Right lobe of liver (tissue), 6 donors: ENCODE results near the gene ADCY5. TPM values are rescaled to one million over a fixed set of nuclear protein-coding genes. Genes with fewer than 3 reads are reported as not detected.

ENCODE experiments used
- ATAC-seq, 4 donors: fragments of 200-7000 bp; cut with Tn5 transposase; one replicate each; pipeline ENCODE4 v1.9.1; 2020; ENCODE audit warnings: mild to moderate bottlenecking in 4 of 4, moderate library complexity in 4 of 4
- DNase-seq, 3 donors: peaks; one replicate each; pipeline ENCODE4 v3.0.0-alpha.2; 2020
- H3K27ac ChIP-seq, 3 donors: fragments of 200-600 bp; one replicate each; pipeline ENCODE4 v1.8.0; 2022
- H3K27me3 ChIP-seq, 2 donors: fragments of 200-600 bp; one replicate each; pipeline ENCODE4 v1.8.0; 2022
- H3K36me3 ChIP-seq, 4 donors: fragments of 200-600 bp; sonication (generic) in 1 of 4; one replicate each; pipeline versions ENCODE4 v1.5.1 to v1.8.0; 2017 to 2022; ENCODE audit warnings: control low read depth in 1 of 4
- H3K4me1 ChIP-seq, 4 donors: fragments of 200-600 bp; sonication (generic) in 1 of 4; one replicate each; pipeline versions ENCODE4 v1.5.1 to v1.8.0; 2017 to 2022; ENCODE audit warnings: control low read depth in 1 of 4
- H3K4me3 ChIP-seq, 3 donors: fragments of 200-600 bp; one replicate each; pipeline ENCODE4 v1.8.0; 2022
- H3K9me3 ChIP-seq, 4 donors: fragments of 200-600 bp; sonication (generic) in 1 of 4; one replicate each; pipeline versions ENCODE4 v1.5.1 to v1.8.0; 2017 to 2022; ENCODE audit warnings: control low read depth in 1 of 4
- POLR2A ChIP-seq: fragments of 450-650 bp; IDR thresholded peaks from one replicate; pipeline ENCODE4 v1.6.1; 2017; ENCODE audit warnings: antibody characterized with exemption, mild to moderate bottlenecking
- WGBS: methylation state at CpG from one replicate; pipeline ENCODE4 v1.1.6; 2018; ENCODE audit warnings: low coverage, low lambda C conversion rate; ENCODE audit not compliant: insufficient coverage; ENCODE audit errors: missing lambda C conversion rate; 5-methylcytosine and 5-hydroxymethylcytosine counted together
- intact Hi-C, 2 donors: fragments of 100-400 bp; cut with DNase I; formaldehyde crosslinking; loops; one replicate each; pipeline versions ENCODE4 v1.11.2 to v1.14.1; 2022
- total RNA-seq, 6 experiments: library from RNA; depleted of rRNA in 2 of 6; stranded (reverse); fragments of >200 nt in 2 of 6; fragmentation: NEBNext Ultra II Directional in 3 of 6; extraction: Animal tissue kit (Norgen Biotek cat#: 25700) in 3 of 6; gene quantifications; one replicate each; pipeline versions ENCODE4 v1.1.0 to v1.2.4, GENCODE V29; 2016 to 2023
- TF ChIP-seq, protein P1 (sequence below), 4 donors: fragments of 200-600 bp in 3 of 4; fragments of 450-650 bp in 1 of 4; IDR thresholded peaks; one replicate each; pipeline versions ENCODE4 v1.5.1 to v1.8.0; 2016 to 2022; ENCODE audit warnings: antibody characterized with exemption in 4 of 4, mild to moderate bottlenecking in 2 of 4
- donor health status: DM: no; HTN: yes; CAD: no.
- donor health status: DM: no; HTN: no; CAD: no.
- donor health status: DM: no; HTN: no; CAD: no.
- donor health status: DM: no; HTN: yes; CAD: no.
- donor health status: DM: no; HTN: yes; CAD: no.

ADCY5 gene
- total RNA-seq, 6 experiments from 2014 or later: 1.9 to 3.7 (median 2.7) TPM

DNA sequence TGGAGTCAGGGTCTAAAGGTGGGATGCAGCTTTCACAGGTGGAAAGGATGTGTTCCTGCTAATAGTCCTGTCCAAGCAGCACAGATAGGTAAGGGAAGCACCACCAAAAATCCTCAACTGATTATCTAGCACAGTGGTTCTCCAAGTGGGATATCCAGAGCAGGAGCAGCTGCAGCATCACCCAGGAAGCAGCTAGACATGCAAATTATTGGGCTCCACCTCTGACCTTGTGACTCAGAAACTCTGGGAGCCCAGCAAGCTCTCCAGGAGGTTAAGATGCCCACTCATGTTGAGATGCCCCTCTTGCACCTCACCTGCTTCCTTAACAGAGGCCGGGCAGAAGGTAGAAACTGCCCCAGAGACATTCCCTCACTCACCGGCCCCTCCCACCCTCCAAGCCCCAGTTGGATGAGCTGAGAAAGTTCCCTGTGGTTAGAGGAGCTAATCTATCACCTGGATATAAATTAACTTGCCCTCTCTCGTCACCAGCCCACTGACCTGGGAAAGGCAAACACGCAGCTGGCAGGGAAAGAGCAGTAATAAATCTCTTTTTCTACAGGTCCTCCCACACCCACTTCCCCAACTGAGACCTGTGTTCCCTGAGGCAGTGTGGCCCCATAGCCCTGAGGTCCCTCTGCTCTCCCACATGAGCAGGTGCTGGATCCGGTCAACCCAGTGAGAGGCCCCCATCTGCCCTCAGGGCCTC is 39.3 kb downstream of the ADCY5 start:
- peak; percentile 77 to 84 (median 80) for ATAC-seq
- no peaks in the 10 kb centered on the region for H3K36me3 ChIP-seq
- TF ChIP-seq POLR2A: no peak
- TF ChIP-seq, protein P1, sequence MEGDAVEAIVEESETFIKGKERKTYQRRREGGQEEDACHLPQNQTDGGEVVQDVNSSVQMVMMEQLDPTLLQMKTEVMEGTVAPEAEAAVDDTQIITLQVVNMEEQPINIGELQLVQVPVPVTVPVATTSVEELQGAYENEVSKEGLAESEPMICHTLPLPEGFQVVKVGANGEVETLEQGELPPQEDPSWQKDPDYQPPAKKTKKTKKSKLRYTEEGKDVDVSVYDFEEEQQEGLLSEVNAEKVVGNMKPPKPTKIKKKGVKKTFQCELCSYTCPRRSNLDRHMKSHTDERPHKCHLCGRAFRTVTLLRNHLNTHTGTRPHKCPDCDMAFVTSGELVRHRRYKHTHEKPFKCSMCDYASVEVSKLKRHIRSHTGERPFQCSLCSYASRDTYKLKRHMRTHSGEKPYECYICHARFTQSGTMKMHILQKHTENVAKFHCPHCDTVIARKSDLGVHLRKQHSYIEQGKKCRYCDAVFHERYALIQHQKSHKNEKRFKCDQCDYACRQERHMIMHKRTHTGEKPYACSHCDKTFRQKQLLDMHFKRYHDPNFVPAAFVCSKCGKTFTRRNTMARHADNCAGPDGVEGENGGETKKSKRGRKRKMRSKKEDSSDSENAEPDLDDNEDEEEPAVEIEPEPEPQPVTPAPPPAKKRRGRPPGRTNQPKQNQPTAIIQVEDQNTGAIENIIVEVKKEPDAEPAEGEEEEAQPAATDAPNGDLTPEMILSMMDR (IDR thresholded peaks at IDR 0.05): no peak

DNA sequence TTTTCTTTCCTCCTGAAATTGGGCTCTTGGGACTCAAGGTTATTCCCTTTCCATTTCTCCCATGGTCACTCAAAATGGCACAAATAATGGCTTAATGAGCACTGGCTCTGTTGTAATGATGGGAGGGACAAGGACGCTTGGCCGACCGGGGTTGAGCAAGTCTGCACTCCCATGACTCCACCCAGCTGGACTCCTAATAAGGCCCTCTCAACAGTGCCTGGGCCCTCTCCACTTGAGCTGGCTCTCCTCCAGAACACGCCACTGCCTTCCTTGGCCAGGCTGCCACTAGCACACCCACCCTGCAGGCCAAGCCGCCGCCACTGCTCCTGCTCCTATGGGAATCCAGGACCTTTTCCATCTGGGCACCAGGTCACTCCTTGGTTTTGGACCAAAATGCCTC is 42.3 kb downstream of the ADCY5 start:
- intact Hi-C loops: no loop called here
- TF ChIP-seq, protein P1 (IDR thresholded peaks at IDR 0.05): no peak
- TF ChIP-seq POLR2A: no peak
- peaks cover 0 to 45% (median 9%) of the 10 kb centered on the region in 4 donors for H3K4me1 ChIP-seq
- no peaks in the 10 kb centered on the region for H3K27me3 ChIP-seq
- H3K36me3 ChIP-seq: no peaks in the 10 kb centered on the region
- H3K27ac ChIP-seq: peak overlapping the region in 2 of 3 donors; percentile 31 to 80
- DNase-seq: peak; percentile 65 to 94 (median 92)
- WGBS: 50% methylated on average over 1 of the region's 6 CpGs
- ATAC-seq: peak; percentile 58 to 72 (median 64)
- H3K9me3 ChIP-seq: no peaks in the 10 kb centered on the region
- no peak overlapping the region for H3K4me3 ChIP-seq

More for the DNA sequence above, 39.3 kb downstream of the ADCY5 start:
- 0% methylated on average over 3 of the region's 5 CpGs for WGBS
- intact Hi-C loops: no loop called here
- peaks cover 0 to 49% (median 11%) of the 10 kb centered on the region in 4 donors for H3K4me1 ChIP-seq
- no peaks in the 10 kb centered on the region for H3K9me3 ChIP-seq
- no peak overlapping the region for H3K4me3 ChIP-seq
- H3K27ac ChIP-seq: peak overlapping the region; percentile 58 to 83 (median 60)
- no peaks in the 10 kb centered on the region for H3K27me3 ChIP-seq
- peak; percentile 62 to 83 (median 81) for DNase-seq

DNA sequence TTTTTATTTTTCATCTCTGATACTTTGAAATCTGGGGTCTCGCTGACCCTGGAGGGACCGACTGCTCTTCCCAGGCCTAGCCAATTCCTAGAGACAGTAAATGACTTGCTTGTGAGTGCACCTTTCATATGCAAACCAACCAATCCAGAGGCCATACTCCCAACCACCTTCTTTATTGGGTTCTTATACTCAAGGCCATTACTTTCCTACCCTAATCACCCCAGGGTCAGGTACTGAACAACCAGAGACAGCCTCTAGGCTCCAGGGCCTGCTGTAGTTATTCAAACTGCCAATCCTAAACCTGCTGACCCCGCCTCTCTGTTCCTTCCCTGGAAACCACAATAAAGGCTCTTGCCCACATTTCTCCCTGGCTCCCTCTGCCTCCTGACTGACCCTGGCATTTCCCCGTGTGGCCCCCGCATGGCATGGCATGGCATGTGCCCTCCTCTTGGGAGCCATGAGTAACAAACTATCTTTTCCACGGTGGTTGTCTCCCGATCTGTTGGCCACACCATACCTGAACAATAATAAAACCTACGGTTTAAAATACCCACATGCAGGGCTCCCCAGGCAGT is 42.9 kb downstream of the ADCY5 start:
- no peaks in the 10 kb centered on the region for H3K27me3 ChIP-seq
- peaks cover 0 to 39% (median 6%) of the 10 kb centered on the region in 4 donors for H3K4me1 ChIP-seq
- intact Hi-C loops: no loop called here
- peak overlapping the region in 2 of 3 donors; percentile 31 to 80 for H3K27ac ChIP-seq
- DNase-seq (no peak), ATAC-seq (no peak)
- TF ChIP-seq, protein P1 (IDR thresholded peaks at IDR 0.05): no peak
- no peak overlapping the region for H3K4me3 ChIP-seq
- 93% methylated on average over 8 of the region's 8 CpGs for WGBS
- H3K9me3 ChIP-seq: no peaks in the 10 kb centered on the region
- H3K36me3 ChIP-seq: no peaks in the 10 kb centered on the region

DNA sequence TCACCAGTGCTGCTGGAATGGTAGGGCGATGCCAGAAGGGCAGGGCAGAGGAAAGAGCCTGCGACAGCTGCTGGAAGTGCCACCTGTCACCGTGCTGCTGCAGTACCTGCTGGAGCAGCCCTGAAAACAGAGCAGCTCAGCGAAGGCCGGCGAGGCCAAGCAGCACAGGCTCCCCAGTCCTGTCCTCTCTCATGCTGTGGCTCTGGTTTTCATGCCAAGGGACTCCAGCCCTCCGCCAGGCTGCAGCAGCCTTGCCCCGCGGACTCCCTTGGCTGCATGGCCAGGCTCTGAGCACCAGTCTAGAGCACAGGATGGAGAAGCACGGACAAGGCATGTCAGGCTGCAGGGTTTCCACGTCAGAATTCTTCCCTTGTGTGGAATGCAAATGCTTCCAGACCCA is 43.9 kb downstream of the ADCY5 start:
- ATAC-seq: no peak
- intact Hi-C loops: no loop called here
- no peaks in the 10 kb centered on the region for H3K27me3 ChIP-seq
- H3K4me3 ChIP-seq: no peak overlapping the region
- no peak for TF ChIP-seq POLR2A
- TF ChIP-seq, protein P1 (IDR thresholded peaks at IDR 0.05): no peak
- H3K36me3 ChIP-seq: no peaks in the 10 kb centered on the region
- WGBS: no CpG with 5 or more reads among the region's 11 CpGs
- peaks cover 0 to 29% (median 1%) of the 10 kb centered on the region in 4 donors for H3K4me1 ChIP-seq
- no peak overlapping the region for H3K27ac ChIP-seq
- no peaks in the 10 kb centered on the region for H3K9me3 ChIP-seq
- DNase-seq: no peak
